Pulmonary artery endothelial cell (primary cell): ENCODE measurements around the gene ZFP36. TPM values are rescaled to one million over a fixed set of nuclear protein-coding genes. Genes with fewer than 3 reads are reported as not detected.
"Not testable (repeated sequence)": the region's sequence is repeated elsewhere in the genome, so short reads cannot be mapped to it uniquely, and the experiment has no call there.

Source experiments
- DNase-seq: peaks from one replicate; pipeline ENCODE4 v3.0.0-alpha.2; 2011; ENCODE audit warnings: low read depth, low spot score
- total RNA-seq: library from RNA; depleted of rRNA; stranded (reverse); fragments of >200 nt; gene quantifications from 2 replicates; pipeline ENCODE4 v1.2.3, GENCODE V29; 2014

The ZFP36 gene
- 0.59 and 1.1 TPM in 2 replicates for total RNA-seq

GRCh38 chr19:39406656-39407409 lies at the start of gene ZFP36:
TSS of gene ZFP36 (plus strand) at chr19:39406847. CDS start at chr19:39406905, 58 bp downstream.
- DNase-seq, result no peak

GRCh38 chr19:39359026-39359425 lies 47.6 kb upstream of the ZFP36 start:
- DNase-seq, result no peak

GRCh38 chr19:39360599-39360998 lies 46.0 kb upstream of the ZFP36 start:
- no peak for DNase-seq

- no peak for DNase-seq
Observed at GRCh38 chr19:39362682-39363657, 43.7 kb upstream of the ZFP36 start.

- DNase-seq, result no peak
Observed at GRCh38 chr19:39363901-39364457, 42.7 kb upstream of the ZFP36 start.

GRCh38 chr19:39365531-39365930 lies 41.1 kb upstream of the ZFP36 start:
- no peak for DNase-seq

GRCh38 chr19:39369200-39369599 lies 37.4 kb upstream of the ZFP36 start:
- no peak for DNase-seq

- no peak for DNase-seq
Observed at GRCh38 chr19:39370735-39371134, 35.9 kb upstream of the ZFP36 start.

GRCh38 chr19:39372047-39372802 lies 34.4 kb upstream of the ZFP36 start:
- DNase-seq, result peak; percentile 59

GRCh38 chr19:39372941-39373340 lies 33.7 kb upstream of the ZFP36 start:
- no peak for DNase-seq

- no peak for DNase-seq
Observed at GRCh38 chr19:39375929-39376328, 30.7 kb upstream of the ZFP36 start.

- DNase-seq, result no peak
Observed at GRCh38 chr19:39377373-39378362, 29.0 kb upstream of the ZFP36 start.

GRCh38 chr19:39379366-39379765 lies 27.3 kb upstream of the ZFP36 start:
- DNase-seq, result not testable (repeated sequence)

GRCh38 chr19:39379865-39380396 lies 26.7 kb upstream of the ZFP36 start:
- no peak for DNase-seq

GRCh38 chr19:39380521-39381502 lies 25.8 kb upstream of the ZFP36 start:
- DNase-seq, result no peak

- DNase-seq, result no peak
Observed at GRCh38 chr19:39381910-39382611, 24.6 kb upstream of the ZFP36 start.

GRCh38 chr19:39382991-39383828 lies 23.4 kb upstream of the ZFP36 start:
- no peak for DNase-seq
